SW 1271 (cell line): ENCODE data around the gene CTNS.

Experiments
- DNase-seq, 2 experiments: peaks; one replicate each; lab custom pipeline; 2025; lab: John Stamatoyannopoulos, UW

The CTNS gene

GRCh38 chr17:3659541-3660111 lies 23.1 kb downstream of the CTNS start:
- DNase-seq: peak in 1 of 2 experiments; percentile 66

GRCh38 chr17:3660311-3660891 lies 23.8 kb downstream of the CTNS start:
- no peak for DNase-seq

DNA sequence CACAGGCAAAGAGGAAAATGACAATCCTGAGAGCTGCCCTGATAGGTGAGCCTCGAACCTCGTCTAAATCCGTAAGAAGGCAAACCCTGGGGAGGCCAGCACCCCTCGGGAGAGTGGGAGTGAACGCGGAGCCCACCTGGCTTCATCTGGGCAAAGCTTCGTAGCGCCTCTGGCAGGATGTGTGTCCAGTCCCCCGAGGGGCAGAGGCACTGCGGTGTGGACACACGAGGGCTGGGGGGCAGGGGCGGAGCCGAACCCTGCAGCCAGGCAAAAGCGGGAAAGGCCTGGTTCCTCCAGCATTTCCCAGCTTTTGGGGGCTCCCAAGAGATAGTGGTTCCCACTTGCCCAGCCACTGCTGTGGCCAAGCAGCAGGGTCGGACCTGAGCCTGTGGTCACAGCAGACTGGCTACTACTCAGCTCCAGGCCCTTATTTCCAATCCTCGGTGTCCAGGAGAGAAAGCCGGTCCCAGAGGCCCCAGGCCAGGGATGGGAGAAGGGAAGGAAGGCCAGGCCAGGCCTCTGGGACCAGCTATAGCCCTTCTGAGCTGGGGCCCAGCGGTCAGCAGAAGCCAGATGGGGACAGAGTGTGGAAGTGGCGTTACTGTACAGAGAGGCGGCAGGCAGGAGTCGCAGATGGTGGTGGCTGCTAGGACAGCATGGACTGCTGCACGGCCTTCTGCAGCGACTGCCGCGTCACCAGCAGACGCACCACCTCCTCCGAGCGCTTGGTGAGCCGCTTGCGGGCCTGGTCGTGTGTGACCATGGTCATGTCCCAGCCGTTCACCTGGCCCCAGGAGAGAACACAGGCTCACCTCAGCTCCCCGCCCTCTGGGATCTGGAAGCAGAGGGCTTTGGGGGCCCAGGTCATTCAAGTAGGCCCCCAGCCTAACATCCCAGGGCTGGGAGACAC lies 26.8 kb downstream of the CTNS start:
- no peak for DNase-seq

GRCh38 chr17:3665834-3666233 lies 29.3 kb downstream of the CTNS start:
- DNase-seq: no peak

DNA sequence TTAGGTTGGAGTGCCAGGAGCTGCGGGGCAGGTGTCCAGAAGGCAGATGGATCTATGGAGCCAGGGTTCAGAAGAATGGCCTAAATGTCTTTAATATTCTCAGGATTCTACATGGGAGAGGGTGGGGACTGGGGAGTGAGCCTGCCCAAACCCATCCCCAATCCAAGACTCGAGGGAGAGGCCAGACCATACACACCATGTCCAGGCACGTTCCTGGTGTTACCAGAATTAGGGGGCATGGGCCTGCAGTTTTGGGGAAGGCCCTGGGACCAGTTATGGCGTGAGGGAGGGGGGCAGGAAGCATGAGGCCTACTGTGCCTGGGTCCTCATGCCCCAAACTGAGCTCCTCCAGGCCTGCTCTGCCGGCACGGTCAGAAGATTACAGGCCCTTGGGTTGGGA lies 30.0 kb downstream of the CTNS start:
- DNase-seq: no peak

DNA sequence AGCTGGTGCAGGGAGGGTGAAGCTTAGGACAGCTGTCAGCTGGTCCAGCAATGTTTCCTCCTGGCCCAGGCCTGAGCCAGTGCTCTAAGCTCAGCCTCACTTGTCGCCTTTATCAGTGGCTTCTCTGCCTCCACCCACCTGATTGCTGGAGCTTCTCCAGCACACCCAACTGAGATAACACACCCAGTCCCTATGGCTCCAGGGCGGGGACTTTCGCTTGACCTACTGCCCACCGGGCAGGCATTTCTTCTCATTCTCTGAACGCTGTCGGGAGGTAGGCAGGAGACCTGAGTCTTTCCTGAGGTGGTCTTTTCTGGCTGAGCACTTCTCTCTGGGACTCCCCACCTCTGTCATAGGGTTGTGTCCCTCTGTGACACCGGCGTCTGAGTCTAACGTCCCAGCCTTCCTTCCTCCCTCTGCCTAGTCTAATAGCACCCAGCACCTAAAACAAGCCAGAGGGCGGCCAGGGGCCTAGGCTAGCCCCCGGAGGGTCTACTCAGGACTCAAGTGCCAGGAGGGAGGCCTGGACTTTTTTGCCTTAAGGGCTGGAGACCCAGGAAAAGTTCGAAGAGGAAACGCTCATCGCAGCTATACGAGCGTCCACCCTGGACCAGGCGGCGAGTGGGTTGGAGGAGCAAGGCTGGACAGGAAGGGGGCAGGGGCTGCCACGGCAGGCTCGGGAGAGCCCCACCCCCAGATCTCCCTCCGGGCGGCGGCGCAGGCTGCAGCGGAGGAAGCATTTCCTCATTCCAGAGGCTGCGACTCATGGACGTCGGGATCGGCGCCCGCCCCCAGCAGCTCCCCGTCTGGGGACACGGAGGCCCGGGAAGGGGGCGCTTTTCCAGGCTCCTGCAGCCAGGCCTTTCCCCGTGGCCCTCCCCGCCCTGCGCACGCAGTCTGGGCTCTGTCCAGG lies 31.1 kb downstream of the CTNS start:
- DNase-seq: peak; percentile 63 to 78

- DNase-seq: peak; percentile 87 to 96
Observed at GRCh38 chr17:3668279-3669084, 31.9 kb downstream of the CTNS start, which contains the start of the genes EMC6 and TAX1BP3. TSS of gene EMC6 (plus strand) at chr17:3668812. CDS start at chr17:3669147, 335 bp downstream. TSS of gene TAX1BP3 (minus strand) at chr17:3668578. CDS start at chr17:3668526, 52 bp downstream.

GRCh38 chr17:3669085-3669347 lies 32.5 kb downstream of the CTNS start:
- no peak for DNase-seq

DNA sequence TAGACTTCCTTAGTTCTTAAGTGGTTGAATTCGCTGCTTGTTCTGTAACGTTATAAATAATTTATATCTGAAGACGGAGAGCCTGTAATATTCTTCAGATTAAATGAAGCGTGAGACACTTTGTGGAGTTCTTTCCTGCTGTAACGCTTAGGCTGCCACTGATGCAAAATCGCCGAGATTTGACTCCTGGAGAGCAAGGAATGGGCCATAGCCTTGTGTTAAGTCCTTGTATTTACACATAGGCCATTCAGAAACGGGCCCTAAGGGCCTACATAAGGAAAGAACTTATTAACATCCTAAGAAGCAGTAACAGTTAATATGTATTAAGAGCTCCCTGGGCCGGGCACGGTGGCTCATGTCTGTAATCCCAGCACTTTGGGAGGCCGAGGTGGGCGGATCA lies 33.0 kb downstream of the CTNS start:
- no peak for DNase-seq

DNA sequence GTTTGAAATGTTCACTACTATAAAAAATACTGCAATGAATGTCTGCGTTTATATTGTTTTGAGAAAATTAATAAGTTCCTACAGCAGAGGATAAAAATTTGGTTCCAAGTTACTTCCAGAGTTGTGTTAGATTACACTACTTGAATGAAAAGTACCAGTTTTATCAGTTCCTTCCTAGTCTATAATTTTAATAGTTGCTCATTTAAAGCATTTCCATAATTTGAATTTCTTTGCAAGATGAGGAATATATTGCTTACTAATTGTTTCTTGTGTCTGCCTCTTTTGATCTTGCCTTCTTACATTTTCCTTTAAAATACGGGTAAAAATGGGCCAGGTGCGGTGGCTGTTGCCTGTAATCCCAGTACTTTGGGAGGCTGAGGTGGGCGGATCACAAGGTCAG lies 36.0 kb downstream of the CTNS start:
- DNase-seq: no peak

GRCh38 chr17:3675886-3676285 lies 39.3 kb downstream of the CTNS start:
- no peak for DNase-seq

GRCh38 chr17:3678095-3678820 lies 41.7 kb downstream of the CTNS start:
- DNase-seq: no peak

DNA sequence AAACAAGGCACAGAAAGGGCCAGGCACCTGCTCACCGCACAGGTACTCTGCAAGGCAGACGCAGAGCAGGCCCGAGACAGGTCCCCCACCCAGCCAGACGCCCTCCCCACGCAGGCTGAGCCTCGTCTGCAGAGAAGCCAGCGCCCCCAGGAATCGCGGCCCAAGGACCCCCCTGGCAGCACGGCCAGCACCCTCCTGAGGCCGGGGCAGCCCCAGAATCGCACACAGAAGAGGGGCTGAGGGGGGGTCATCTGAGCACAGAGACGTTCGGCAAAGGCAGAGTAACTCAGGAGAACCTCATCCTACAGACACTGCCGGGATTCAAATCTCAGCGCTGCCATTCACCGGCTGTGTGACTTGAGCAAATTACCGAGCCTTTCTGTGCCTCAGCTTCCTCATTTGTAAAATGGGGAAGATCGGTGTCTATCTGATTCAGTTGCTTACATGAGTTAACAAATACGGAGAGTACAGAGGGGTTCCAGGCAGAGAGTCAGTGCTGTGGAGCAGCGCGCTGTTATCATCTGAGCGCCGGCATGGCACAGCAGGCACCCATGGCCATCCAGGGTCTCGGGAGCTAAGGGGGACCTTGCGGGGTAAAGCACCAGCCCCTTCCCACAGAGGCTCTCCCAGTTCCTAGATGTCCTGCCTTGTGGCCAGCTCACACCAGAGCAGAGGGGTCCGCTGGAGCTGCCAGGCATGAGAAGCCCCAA lies 42.4 kb downstream of the CTNS start:
- DNase-seq: no peak

DNA sequence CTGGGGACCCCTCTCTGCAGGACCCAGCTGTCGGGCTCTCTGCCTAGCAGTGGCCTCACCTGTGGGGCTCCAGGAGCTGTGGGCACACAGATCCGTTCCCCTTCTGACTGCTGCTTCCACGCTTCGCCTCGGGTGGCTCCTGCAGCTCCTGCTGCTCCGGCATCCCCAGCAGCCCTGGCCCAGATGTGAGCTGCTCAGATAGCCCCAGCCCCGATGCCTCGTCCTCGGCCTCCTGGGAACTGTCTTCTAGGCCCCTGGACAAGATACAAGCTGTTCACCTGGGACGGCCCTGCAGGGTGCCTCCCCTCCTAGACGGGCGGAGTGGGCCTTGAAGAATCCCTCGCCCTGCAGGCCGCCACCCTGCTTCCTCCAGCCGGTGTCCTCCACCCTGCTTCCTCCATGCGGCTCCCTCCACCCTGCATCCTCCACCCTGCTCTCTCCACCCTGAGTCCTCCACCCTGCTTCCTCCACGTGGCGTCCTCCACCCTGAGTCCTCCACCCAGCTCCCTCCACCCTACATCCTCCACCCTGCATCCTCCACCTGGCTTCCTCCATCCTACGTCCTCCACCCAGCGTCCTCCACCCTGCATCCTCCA lies 43.1 kb downstream of the CTNS start:
- DNase-seq: no peak

- no peak for DNase-seq
Observed at GRCh38 chr17:3681057-3681456, 44.5 kb downstream of the CTNS start.

DNA sequence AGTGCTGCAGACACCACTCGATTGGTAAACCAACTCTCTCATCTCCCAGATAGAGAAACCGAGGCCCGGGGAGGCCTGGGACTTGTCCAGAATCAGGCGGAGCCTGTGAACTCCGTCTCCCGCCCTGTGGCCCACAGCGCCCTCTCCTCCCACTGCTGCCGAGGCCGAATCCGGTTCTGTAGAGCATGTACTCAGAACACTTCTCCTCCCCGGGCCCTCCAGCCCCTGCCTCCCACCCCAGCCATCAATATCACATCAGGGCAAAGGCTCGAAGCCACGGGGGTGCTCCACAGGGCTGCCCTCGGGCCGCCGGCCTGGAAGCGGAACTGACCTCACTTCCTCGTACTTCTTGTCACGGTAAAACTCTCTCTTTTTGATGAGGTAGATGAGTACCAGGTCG lies 45.0 kb downstream of the CTNS start:
- DNase-seq: no peak

DNA sequence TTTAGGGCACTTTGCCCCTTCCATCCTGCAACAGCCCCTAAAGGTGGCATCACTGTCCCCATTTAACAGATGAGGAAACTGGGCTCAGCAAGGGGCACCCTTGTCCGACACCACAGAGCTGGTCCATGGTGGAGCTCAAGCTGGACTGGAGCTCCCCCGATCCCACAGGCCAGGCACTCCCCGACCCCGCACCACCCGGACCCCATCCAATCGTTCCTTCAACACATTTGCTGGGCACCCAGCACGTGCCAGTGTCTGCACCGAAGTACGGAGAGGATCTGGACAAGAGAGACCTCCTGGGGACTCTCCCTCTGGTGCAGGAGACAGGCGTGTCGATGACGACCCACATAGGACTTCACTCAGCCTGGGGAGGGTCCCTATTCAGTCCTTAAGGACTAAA lies 45.5 kb downstream of the CTNS start:
- DNase-seq: no peak

DNA sequence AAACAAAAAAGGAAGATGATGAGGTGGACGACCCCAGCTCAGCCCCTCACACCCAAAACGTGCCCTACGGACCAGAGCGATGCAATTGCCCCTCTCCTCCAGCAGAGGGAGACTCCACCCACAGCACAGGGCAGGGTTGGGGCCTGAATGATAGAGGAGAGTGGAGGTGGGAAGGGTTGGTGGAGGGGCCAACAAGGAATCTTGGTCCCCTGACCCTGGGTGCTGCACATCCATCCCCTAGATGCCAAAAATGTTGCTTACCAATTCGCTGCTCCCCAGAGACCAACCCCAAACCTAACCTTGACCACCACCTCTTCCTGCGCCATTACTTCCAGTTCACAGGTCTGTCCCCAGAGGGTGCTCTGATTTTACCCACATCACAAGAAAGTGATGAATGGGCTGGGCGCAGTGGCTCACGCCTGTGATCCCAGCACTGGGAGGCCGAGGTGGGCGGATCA lies 46.5 kb downstream of the CTNS start:
- DNase-seq: peak in 1 of 2 experiments; percentile 35

DNA sequence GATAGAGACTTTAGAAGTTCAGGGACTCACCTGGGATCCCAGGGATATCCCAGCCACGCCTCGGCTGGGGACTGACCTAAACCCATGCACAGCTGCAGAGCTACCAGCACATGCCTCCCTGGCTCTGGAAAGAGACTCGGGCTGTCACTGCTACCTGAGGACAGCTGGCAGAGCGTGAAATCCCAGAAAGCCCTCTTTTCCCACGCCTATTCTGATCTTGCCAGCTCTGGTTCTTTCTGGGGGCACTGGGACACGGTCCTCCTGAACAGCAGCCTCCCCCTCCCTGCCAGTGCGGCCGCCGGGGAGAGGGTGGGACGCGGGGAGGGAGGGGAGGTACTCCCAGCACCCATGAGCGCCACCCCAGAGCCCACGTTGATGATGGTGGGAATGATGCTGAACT lies 48.6 kb downstream of the CTNS start:
- no peak for DNase-seq
